COLO668 (cell line): ENCODE data around the gene GAST.
A peak's percentile ranks its signal among the peaks of the same experiment; 100 is the strongest.

ENCODE experiments used
- DNase-seq: peaks from one replicate; lab custom pipeline; 2025; ENCODE audit not compliant: unreplicated experiment; lab: John Stamatoyannopoulos, UW

The GAST gene

DNA sequence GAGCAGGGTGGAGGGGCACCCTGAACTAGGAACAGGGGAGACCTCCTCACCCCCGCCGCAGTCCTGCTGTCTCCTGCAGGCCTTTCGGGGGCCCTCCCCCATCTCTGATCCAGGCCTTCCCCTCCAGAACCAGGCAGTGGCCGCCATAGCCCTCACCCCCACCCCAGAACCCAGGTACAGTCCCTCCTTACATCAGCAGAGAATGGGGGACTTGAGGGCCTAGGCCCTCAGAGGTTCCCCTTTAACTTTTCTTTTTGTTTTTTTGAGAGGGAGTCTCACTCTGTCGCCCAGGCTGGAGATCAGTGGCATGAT is 26.6 kb downstream of the GAST start:
- no peak for DNase-seq

GRCh38 chr17:41739661-41740352 is 27.7 kb downstream of the GAST start:
- peak; percentile 59 for DNase-seq

- DNase-seq = no peak
Measured at GRCh38 chr17:41740506-41740905, 28.4 kb downstream of the GAST start.

- no peak for DNase-seq
Measured at GRCh38 chr17:41741709-41742108, 29.6 kb downstream of the GAST start.

GRCh38 chr17:41748275-41748674 is 36.1 kb downstream of the GAST start:
- DNase-seq = no peak

GRCh38 chr17:41750862-41751261 is 38.7 kb downstream of the GAST start:
- no peak for DNase-seq

DNA sequence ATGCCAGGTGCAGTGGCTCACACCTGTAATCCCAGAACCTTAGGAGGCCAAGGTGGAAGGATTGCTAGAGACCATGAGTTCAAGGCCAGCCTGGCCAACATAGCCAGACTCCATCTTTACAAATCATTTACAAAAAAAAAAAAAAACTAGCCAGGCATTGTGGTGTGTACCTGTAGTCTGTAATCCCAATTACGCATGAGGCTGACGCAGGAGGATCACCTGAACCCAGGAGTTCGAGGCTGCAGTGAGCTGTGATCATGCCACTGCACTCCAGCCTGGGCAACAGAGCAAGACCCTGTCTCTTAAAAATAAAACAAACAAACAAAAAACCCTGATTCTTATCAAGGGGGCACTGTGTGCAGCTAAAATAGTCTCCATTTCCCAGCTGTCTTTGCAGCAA is 39.2 kb downstream of the GAST start:
- no peak for DNase-seq

DNA sequence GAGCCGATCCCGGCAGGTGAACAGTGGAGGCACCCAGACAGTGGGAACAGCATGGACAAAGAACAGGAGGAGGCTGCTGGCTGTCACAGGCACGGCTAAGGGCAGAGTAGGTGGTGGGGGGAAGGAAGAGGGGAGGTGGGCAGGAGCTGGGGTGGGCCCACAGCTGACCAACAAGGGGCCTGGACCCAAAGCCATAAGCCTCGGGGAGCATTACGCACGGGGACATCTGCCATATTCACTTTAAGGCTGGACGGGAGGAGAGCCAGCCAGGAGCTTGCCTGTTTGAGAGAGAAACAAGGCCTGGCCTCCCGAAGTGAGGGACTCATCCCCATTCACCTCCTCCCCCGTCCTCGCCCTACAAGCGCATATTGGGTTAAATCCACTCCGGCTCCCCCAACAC is 41.9 kb downstream of the GAST start:
- no peak for DNase-seq

DNA sequence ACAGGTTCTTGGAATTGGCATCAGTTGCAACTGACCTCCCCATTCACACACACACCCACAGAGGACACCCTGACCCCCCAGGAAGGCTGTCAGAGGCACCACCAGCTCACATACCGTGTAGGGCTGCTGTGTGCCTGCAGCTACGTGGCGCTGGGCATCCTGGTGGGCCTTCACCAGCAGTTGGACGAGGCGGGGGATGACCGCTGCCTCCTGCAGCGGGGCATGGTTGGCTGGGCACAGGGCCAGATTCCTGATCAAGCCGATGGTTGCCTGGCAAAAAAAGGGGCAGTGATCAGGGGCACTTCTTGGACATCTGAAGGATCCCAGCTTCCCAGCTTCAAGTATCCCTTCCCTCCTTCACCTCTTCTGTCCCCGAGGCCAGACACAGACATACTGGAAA is 46.5 kb downstream of the GAST start:
- no peak for DNase-seq

DNA sequence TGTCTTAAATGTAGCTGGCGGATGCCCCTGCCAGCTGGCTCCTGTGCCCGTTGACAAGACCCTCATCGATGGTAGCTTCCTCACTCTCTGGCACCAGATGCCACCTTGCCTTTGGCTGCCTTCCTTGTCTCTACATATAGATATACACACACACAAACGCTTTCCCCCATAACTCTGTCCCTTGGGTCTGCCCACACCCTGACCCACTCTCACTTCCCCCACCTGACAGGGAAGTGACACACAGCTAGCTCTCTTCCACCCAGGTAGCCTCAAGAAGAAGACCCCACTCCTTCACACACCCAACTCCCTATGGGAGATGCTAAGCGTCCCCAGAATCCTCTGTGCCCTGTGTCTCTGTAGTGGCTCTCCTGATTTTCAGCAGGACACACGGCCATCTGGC is 48.7 kb downstream of the GAST start:
- DNase-seq = no peak

DNA sequence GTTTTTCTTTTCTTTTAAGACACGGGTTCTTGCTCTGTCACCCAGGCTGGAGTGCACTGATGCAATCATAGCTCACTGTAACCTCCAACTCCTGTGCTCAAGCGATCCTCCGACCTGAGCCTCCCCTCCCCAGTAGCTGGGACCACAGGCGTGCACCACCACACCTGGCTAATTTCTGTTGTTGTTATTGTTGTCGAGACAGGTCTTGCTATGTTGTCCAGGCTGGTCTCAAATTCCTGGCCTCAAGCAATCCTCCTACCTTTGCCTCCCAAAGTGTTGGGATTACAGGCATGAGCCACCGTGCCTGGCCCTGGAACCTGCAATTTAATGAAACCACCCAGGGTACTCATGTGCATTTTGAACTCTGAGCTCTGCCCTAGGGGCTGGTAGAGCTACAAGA is 50.3 kb downstream of the GAST start:
- no peak for DNase-seq

- DNase-seq = no peak
Measured at GRCh38 chr17:41762841-41763240, 50.7 kb downstream of the GAST start.

GRCh38 chr17:41763327-41763726 is 51.2 kb downstream of the GAST start:
- no peak for DNase-seq
